CD4-positive, alpha-beta T cell treated with Interleukin-21 for 1 hour (primary cell): ENCODE results near the gene ALS2.
"Not testable (repeated sequence)": the region's sequence is repeated elsewhere in the genome, so short reads cannot be mapped to it uniquely, and the experiment has no call there.

ENCODE experiments used
- DNase-seq: peaks from one replicate; pipeline ENCODE4 v3.0.0-alpha.2; 2020

Gene ALS2

DNA sequence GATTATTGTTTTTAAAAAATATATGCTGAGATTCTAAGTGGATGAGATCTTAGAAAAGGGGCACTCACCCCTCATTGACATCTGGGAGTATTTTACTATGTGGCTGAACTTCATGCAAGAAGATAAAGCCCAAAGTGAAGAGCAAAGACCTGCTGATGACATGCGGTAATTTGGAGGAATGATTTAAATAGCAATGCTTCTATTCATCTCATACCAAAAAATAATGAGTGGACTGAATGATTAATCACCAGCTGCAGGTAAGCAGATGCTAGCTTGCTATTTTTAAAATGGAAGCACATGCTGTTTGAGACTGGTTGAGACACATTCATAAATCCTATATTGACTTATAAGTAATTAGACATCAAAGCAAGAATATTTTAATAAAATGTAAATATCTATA, 12.9 kb upstream of the ALS2 start:
- DNase-seq: no peak

DNA sequence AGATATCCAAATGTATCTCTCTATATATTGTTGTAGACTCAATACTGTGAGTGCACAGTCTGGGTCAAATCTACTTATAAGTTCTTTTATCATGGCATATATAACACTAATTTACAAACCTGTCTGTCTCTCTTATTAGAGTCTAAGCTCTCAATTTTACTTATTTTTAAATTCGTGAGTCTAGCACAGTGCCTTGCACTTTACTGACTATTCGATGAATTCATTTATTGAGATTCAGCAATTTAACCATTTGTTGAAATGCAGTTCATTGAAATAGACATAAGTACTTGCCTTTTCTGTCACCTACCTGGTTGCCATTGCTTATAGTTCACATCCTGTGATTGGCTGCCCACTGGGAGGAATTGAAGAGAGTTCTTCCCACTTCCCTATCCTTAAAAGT, 10.3 kb upstream of the ALS2 start:
- DNase-seq: no peak

DNA sequence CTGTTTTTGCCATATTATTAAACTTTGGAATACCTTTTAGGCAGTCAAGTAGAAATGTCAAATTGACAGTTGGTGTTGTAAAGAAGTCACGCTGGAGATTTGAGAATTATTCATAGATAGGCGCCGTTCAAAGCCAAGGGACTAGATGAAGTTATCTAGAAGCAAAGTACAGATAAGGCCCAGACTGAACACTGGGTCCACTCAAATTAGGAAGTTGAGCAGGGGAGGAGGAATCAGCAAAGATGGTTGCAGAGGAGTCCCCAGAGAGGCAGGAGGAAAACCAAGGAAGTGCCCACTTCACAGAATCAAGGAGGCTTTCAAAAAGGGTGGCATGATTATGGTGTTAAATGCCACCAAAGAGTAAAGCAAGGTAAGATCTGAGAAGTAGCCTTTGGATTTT, 9.6 kb upstream of the ALS2 start:
- no peak for DNase-seq

DNA sequence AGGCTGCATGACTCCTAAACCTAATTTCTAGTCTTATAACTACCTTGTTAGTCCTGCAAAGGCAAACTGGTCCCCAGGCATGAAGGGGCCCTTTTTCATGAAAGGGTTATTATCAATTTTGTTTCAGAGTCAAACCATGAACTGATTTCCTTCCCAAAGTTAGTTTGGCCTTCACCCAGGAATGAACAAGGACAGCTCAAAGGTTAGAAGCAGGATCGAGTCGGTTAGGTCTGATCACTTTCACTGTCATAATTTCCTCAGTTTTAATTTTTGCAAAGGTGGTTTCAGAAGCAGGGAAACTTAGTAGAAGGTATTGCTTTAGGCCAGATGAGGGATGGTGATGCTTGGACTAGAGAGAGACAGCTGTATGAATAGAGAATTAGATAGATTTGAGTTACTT, 8.7 kb upstream of the ALS2 start:
- DNase-seq: no peak

DNA sequence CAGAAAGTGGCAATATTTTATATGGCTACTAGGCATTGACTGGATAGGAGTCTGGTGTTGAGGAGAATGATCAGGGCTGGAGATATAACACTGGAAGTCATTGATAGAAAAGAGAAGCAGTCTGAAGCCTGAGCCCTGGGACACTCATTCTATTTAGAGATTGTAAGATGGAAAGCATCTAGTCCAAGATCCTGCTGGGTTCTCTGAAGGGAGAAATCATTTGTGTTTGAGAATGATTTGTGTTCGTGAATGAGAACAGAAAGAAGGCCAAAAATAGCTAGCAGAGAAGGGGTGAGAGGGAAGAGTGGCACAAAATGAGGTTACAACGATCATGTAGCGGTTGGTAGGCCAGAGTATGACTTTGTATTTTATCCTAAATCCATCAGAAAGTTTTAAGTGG, 7.6 kb upstream of the ALS2 start:
- no peak for DNase-seq

DNA sequence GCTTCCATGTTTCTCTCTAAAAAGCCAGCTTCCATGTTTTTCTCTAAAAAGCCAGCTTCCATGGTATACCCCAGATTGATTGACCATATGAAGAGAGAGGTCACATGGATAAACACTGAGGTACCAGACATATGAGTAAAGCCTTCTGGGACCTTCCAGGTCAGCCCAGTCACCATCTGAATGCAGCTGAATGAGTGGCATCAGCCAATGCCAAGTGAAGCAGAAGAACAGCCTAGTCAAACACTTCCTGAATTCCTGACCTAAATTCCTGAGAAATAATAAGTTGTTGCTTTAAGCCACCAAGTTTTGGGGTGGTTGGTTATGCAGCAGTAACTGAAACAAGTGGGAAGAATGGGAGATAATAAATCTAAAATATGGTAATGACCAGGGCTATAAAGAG, 5.7 kb upstream of the ALS2 start:
- DNase-seq: no peak

DNA sequence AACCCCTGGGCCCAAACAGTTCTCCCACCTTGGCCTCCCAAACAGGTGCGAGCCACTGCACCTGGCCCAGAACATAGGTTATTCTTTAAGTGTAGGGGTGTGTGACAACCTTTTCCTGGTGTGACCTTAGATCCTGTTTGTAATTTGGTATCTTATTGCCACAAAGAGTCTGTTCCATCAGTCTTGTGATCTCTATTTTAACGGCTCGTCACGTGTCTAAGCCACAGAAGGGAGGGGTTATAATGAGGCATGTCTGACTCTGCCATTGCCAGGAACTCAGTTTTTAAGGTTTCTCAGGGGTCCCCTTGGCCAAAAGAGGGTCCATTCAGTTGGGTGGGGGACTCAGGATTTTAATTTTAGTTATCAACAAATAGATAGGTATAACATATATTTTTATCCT, 4.4 kb upstream of the ALS2 start:
- no peak for DNase-seq

DNA sequence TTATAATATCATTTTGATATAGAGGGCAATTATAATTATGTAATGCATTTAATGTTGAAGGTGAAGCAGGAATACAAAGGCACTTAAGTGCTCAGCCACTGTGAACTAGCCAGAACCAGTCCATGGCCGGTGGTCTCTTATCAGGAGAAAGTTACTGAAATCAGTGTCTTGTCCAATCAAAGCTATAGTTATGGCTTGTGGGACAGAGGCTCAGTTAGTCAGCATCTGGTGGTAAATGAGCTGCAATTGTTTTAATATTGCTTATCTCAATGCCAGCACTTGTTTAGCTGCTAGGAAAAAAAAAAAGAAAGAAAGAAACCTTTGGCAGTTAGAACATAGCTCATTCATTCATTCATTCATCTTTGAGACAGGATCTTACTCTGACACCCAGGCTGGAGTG, 3.8 kb upstream of the ALS2 start:
- DNase-seq: no peak

DNA sequence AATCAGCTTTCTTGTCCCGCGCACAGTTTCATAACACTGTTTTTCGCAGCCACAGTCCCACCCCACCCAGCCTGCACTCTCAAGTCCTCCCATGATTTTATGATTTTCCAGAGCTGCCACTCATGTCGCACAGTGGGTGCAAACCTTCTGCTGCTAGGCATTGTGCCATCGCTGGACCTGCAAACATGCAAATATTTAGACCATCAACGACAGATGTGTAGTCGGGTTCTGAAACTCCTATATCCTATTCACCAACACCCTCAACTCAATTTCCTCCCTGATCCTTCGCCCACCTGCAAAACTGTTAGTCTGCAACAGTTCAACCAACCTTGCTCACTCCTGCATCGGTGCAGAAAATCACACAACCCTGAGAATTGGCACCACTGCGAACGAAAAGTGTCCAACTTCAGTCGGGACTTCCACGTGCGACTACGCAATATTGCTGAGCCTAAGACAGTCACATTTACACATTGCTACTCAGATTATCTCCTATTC, 871 bp upstream of the ALS2 start:
- DNase-seq: no peak

DNA sequence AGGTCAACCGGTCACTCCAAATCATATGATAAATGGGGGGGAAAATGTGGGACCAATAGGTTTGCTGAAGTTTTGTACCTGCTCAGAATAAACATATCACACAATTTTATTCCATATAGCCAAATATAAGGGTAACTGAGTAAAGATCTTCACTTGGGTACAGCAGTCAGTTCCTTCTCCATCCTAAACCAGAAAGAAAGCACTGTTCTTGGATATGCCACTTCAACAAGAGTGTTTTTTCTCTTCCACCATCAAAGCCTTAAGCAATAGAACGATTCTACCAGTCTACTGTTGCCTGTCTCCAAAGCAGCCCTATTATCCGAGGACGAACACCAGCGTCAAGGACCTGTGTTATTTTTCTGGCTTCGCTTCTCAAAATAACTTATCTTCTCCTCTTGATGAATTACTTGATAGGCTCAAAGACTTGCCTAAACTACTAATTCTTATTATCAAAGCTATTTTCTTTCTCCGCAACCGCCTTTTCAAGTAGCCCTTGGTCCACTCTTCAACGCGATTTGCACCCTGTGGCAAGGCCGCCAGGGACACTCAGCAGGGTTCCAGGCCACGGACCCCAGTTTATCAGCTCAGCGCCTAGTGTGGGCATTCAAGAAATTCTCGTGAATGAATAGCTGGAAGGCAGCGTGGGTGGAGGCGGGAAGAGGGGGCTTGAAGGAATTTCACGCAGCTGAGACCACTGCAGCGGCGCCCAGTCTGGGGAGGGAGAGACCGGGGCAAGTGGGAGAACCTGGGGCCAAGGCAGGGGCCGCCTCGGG, 646 bp downstream of the ALS2 start:
- DNase-seq: no peak

DNA sequence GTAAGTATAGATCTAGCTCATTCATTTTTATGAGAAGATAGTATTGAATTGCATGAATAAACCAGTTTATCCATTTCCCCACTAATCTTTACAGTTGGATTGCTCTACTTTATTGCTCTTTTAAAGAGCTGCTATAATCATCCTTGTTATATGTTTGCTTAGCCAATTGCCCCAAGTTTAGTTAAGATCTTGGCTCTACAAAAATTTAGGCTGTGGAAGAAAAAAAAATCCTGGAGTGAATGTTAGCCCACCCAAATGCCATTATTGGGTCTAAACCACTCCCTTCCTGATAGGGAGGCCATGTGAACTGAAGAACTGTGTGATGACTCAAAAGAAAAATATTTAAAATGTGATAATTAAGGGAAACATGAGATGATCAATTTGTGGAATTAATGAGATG, 2.9 kb downstream of the ALS2 start:
- no peak for DNase-seq

DNA sequence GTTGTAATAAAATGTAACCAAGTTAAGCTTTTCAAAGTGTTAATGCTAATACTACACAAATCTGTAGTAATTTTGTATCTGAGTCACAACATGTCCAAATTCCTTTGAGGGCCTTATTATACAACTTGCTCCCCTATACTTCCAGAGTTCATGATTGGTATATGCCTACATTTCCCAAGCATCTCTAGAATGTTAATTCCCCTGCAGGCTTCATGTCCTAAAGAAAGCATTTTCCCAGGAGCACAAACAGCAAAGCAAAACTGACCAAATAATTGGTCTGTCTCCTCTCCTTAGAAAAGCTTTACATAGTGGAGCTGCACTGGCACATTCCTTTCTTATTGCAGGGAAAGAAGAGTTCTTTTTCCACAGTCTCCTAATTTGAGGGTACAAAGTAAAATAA, 3.7 kb downstream of the ALS2 start:
- DNase-seq: no peak

DNA sequence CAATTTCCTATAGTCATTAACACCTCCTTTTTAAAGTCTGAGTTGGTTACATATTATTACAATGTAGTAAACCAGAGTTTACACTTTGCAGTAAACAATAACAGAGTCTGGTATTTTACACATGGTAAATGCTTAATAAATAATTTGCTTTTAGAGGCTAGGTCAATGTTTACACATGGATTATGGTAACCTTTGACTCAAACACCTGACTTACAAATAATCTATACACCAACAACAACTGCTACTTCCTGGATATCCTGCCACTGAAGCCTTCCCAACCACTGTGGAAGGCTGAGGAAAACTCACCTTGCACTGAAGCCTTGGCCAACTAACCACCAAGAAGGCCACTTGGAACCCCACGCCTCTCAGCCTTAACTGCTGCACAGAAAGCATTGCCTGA, 5.4 kb downstream of the ALS2 start:
- no peak for DNase-seq

DNA sequence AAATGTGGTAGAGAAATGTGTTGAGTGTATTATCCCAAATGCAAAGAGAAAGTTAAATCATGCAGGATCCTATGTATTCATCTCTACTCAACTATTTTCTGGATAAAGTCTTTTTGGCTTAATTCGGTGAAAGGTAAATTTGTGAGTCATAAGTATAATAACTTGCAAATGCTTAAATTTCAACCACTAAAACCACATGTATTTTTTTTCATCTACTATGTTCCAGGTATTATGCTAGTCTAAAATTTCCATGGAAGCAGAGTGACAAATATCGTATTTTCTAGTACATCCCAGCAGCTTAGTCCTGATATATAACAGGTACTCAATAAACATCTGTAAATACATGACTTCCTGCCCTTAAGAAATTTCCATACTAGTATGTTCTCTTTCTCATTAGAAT, 6.2 kb downstream of the ALS2 start:
- DNase-seq: no peak

DNA sequence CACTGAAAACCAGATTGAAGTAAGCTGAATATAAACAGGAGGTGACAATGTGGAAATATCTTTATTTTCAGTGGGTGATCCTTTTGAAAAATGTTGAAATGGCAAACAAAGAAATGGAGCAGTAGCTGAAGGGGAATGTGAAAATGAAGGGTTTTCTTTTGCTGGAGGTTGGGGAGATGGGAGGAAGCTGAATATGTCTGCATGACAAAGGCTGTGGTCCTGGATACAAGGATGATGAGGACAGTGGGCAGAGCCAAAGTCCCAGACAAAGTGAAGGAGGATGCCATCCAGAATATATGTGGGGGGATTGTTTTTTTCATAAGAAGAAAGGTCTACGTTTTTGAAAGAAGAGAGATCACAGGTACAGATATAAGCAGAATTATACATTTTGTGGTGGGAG, 6.7 kb downstream of the ALS2 start:
- no peak for DNase-seq

DNA sequence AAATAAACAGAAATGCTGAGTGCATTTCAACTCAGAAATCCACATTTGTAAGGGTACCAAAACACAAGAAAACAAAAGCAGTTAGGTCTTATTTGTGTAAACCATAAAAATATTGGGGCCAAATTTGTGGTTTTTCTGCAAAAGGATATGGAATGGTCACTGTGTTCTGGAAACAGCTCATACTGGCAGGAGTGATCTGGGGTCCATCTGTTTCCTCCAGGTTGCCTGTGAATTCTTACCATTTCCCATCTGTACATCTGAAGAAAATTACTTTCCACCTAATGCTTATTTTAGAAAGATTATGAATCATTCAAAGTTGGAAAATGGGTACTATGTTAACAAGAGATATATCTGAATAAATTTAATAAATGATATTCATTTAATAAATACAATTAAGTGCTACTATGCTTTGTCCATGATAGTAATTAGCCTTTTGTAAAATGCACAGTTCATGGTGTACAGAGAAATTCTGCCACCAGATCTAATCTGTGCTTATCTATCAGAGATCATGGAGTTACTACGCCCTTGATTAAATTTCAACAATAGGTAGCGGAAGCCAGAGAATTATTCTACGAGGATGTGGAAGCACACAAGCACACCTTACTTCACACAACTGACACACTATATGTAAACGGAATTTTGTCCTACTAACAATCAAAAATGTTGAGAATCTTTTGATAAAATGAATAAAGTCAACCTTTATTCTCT, 10.9 kb downstream of the ALS2 start:
- no peak for DNase-seq

DNA sequence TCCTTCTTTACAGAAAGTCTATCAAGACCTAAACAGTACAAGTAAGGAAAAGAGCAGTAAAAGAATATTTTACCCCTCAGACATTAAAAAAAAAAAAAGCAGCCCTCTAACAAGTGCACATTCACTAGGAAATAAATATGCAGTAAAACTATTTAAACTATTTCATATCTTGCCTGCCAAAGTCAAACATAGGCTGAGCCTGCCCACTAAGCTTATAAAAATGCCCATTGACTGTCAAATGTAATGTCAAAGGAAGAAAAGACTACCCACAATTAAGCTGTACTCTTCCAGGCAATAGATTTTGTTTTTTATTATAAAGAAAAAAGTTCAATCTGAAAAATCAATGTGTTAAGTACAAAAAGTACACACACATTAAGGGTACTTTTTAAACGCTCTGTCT, 11.8 kb downstream of the ALS2 start:
- DNase-seq: no peak

DNA sequence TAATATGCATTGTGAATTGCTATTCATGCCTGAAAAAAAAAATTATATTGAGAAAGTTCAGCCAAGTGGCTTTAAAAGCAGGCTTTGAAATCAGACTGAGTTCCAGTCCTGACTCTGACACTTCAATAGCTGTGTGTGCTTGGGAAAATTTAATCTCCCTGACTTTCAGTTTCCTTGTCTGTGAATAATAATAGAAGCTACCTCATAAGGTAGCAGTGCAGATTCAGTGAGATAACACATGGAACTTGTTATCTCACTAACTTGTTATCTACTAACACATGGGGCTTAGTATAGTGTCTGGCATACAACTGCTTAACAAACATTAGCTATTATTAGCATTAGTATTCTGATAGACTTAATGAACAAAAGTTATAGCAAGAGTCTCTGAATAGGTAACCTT, 14.9 kb downstream of the ALS2 start:
- DNase-seq: no peak

DNA sequence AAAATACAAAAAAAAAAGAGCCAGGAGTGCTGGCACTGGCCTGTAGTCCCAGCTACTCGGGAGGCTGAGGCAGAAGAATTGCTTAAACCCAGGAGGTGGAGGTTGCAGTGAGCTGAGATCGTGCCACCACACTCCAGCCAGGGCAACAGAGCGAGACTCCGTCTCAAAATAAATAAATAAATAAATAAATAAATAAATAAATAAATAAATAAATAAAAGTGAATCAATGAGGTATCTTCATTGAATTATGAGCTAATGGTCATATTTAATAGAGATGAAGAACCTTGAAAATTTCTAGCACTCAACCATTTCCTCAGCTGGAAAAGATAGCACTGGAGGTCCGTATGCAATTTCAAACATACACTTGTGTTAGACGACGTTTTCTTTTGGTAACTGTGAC, 16.3 kb downstream of the ALS2 start:
- not testable (repeated sequence) for DNase-seq

DNA sequence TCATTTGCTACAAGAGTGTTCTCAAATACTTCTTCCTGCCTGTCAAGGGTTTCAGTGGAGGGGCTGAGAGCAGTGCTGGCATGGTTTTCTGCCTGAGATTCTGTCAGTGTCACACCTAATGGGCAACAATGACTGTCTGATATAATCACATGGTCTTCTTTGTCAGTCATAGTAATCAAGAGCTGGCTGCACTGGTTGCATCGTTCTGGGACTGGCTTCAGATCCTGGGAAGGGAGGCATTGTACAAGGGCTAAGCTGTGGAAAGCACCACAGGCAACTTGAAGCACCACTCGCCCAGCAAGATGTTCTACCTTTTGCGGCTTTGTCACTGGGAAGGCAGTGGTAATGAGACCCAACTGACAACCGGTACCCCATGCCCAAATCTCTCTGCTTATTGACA, 19.6 kb downstream of the ALS2 start:
- DNase-seq: no peak

DNA sequence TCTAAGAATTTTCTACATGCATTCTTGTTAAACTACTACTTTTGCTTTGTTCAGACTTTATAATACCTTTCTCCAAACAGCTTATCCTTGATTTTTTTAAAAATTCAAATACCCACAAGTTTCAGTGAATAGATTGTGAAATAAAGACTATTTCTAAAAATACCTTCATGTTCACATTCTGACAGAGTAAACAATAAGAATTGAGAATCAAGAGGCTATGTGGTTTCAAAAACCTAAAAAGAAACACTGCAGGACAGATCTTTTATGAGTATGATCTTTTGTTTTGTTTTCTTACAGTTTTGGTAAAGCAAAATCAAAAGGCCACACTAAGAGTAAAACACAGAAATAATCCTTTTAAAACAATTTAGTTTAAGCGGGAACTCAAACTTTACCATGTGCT, 21.2 kb downstream of the ALS2 start:
- no peak for DNase-seq

DNA sequence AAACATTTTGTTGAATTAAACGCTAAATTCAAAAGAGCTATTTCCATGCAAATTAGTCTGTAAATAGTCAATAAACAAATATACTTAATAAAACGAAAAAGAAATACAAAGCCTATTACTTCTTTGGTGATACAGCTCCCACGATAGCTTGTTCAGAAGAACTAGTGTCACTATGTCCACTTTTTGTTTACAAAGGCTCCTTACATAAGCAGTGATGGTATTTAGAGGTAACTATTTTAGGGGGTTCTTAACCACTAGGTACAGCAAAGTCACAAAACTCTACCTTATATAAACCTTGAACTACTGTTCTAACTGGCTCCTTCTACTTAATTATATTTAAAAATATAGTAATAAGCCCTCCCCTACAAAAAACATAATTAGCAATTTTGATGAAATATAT, 21.9 kb downstream of the ALS2 start:
- no peak for DNase-seq

DNA sequence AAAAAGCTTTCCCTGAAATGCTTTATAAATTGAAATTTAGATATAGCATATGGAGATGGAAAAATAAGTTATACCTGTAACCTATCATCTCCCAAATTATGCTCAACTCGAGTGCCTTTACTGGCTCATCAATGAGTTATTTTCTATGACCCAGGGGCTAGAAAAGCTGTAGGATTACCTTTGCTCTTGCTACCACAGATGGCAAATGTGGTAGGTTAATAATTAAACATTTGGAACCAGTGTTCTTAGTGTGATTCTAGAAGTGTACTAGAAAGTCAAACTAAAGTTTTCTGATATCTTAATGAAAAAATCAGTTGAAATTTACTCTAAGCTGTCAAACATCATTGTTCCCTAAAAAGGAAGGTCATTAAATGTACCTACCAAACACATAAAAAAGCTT, 22.5 kb downstream of the ALS2 start:
- DNase-seq: no peak

DNA sequence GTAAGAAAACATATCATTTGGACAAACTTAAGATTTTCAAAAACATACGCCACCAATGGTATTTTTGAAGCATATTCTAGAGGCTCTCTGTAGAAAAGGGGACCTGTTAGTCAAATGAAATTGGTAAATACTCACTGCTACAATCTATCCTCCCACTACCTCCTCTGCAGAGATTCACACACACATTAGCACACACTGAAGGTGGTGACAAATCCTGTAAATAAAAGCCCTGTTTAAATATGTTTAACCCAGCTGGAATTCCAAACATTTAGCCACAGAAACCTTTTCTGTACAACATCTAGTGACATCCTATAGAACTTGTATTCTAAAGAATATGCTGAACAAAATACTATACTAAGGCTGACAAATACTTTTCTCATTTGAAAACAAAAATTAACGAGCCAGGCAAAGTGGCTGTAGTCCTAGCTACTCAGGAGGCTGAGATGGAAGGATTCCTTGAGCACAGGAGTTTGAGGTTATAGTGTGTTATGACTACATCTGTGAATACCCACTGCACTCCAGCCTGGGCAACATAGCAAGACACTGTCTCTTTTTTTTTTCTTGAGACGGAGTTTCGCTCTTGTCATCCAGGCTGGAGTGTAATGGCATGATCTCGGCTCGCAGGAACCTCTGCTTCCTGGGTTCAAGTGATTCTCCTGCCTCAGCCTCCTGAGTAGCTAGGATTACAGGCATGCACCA, 25.9 kb downstream of the ALS2 start:
- DNase-seq: no peak
